Activated T-cell treated with anti-CD3 and anti-CD28 coated beads for 4 hours (primary cell): ENCODE results near the gene RNGTT.
"Not testable (repeated sequence)": the region's sequence is repeated elsewhere in the genome, so short reads cannot be mapped to it uniquely, and the experiment has no call there.

Source experiments
- DNase-seq: peaks from one replicate; pipeline ENCODE4 v3.0.0-alpha.2; 2020

RNGTT gene

GRCh38 chr6:88908598-88909548, 54.5 kb downstream of the RNGTT start:
- no peak for DNase-seq

GRCh38 chr6:88907148-88907547, 56.3 kb downstream of the RNGTT start:
- not testable (repeated sequence) for DNase-seq

- no peak for DNase-seq
These were observed 63.7 kb downstream of the RNGTT start for GRCh38 chr6:88899569-88900316.

GRCh38 chr6:88895911-88896310, 67.5 kb downstream of the RNGTT start:
- DNase-seq, result no peak

GRCh38 chr6:88890860-88891845, 72.3 kb downstream of the RNGTT start:
- no peak for DNase-seq

- no peak for DNase-seq
These were observed 73.0 kb downstream of the RNGTT start for GRCh38 chr6:88890394-88890793.

GRCh38 chr6:88884361-88884760, 79.1 kb downstream of the RNGTT start:
- DNase-seq, result no peak

- no peak for DNase-seq
These were observed 80.9 kb downstream of the RNGTT start for GRCh38 chr6:88882536-88882935.

GRCh38 chr6:88881451-88881850, 82.0 kb downstream of the RNGTT start:
- no peak for DNase-seq

- no peak for DNase-seq
These were observed 83.4 kb downstream of the RNGTT start for GRCh38 chr6:88880021-88880420.

- no peak for DNase-seq
These were observed 85.5 kb downstream of the RNGTT start for GRCh38 chr6:88877893-88878292.

- DNase-seq, result no peak
These were observed 90.5 kb downstream of the RNGTT start for GRCh38 chr6:88872962-88873361.

- DNase-seq, result no peak
These were observed 91.9 kb downstream of the RNGTT start for GRCh38 chr6:88871498-88871897.

- DNase-seq, result peak; percentile 27
These were observed 92.6 kb downstream of the RNGTT start for GRCh38 chr6:88870717-88871330.

GRCh38 chr6:88869263-88870020, 94.0 kb downstream of the RNGTT start:
- DNase-seq, result no peak

- DNase-seq, result no peak
These were observed 95.3 kb downstream of the RNGTT start for GRCh38 chr6:88867841-88868731.

GRCh38 chr6:88866856-88867255, 96.6 kb downstream of the RNGTT start:
- no peak for DNase-seq

GRCh38 chr6:88865275-88865674, 98.1 kb downstream of the RNGTT start:
- no peak for DNase-seq

- no peak for DNase-seq
These were observed 98.9 kb downstream of the RNGTT start for GRCh38 chr6:88864359-88865054.

- DNase-seq, result no peak
These were observed 103.1 kb downstream of the RNGTT start for GRCh38 chr6:88860310-88860709.
